ENCODE measurements around the gene KLHL40. TPM values are rescaled to one million over a fixed set of nuclear protein-coding genes. Genes with fewer than 3 reads are reported as not detected.

KLHL40 gene
- polyA plus RNA-seq, 2 of the 4 experiments (the other 2 are of a cell fraction), result not detected

- TF ChIP-seq HEYL (CRISPR knock-in tag; IDR thresholded peaks at IDR 0.05), result no peak
Observed at GRCh38 chr3:42741796-42742195, 56.5 kb downstream of the KLHL40 start (continued).

Other genes with a start within 250 kb of the KLHL40 start
- gene VIPR1, start 182.9 kb upstream of the KLHL40 start, polyA plus RNA-seq (2011; rRNA removed), result 0.17 and 0.26 TPM in 2 replicates
- gene VIPR1, start 182.9 kb upstream of the KLHL40 start, polyA plus RNA-seq (2017; fragmentation: RNase III; extraction: RNeasy Plus Mini Kit Qiagen cat#74134 plus additional on column Dnase treatment), result 0.37 to 0.80 TPM (median 0.49 TPM) in 3 replicates
- 36.2 and 41.5 TPM in 2 replicates for gene SEC22C, start 103.6 kb upstream of the KLHL40 start, polyA plus RNA-seq (2011; rRNA removed)
- 29.8 to 32.9 TPM (median 31.0 TPM) in 3 replicates for gene SEC22C, start 103.6 kb upstream of the KLHL40 start, polyA plus RNA-seq (2017; fragmentation: RNase III; extraction: RNeasy Plus Mini Kit Qiagen cat#74134 plus additional on column Dnase treatment)
- 30.9 and 33.8 TPM in 2 replicates for gene SS18L2, start 94.7 kb upstream of the KLHL40 start, polyA plus RNA-seq (2011; rRNA removed)
- gene SS18L2, start 94.7 kb upstream of the KLHL40 start, polyA plus RNA-seq (2017; fragmentation: RNase III; extraction: RNeasy Plus Mini Kit Qiagen cat#74134 plus additional on column Dnase treatment), result 21.8 to 27.6 TPM (median 24.0 TPM) in 3 replicates
- gene NKTR, start 84.9 kb upstream of the KLHL40 start, polyA plus RNA-seq (2011; rRNA removed), result 37.0 and 49.3 TPM in 2 replicates
- 16.2 to 17.8 TPM (median 17.7 TPM) in 3 replicates for gene NKTR, start 84.9 kb upstream of the KLHL40 start, polyA plus RNA-seq (2017; fragmentation: RNase III; extraction: RNeasy Plus Mini Kit Qiagen cat#74134 plus additional on column Dnase treatment)
- gene ZBTB47, start 31.8 kb upstream of the KLHL40 start, polyA plus RNA-seq (2011; rRNA removed), result 2.5 and 3.0 TPM in 2 replicates
- gene ZBTB47, start 31.8 kb upstream of the KLHL40 start, polyA plus RNA-seq (2017; fragmentation: RNase III; extraction: RNeasy Plus Mini Kit Qiagen cat#74134 plus additional on column Dnase treatment), result 5.2 to 7.1 TPM (median 6.8 TPM) in 3 replicates
- gene HHATL, start 17.3 kb downstream of the KLHL40 start, polyA plus RNA-seq (2011; rRNA removed), result not detected in 2 replicates
- not detected in 3 replicates for gene HHATL, start 17.3 kb downstream of the KLHL40 start, polyA plus RNA-seq (2017; fragmentation: RNase III; extraction: RNeasy Plus Mini Kit Qiagen cat#74134 plus additional on column Dnase treatment)
- 0.47 and 0.49 TPM in 2 replicates for gene CCDC13, start 87.7 kb downstream of the KLHL40 start, polyA plus RNA-seq (2011; rRNA removed)
- 0.33 to 0.54 TPM (median 0.41 TPM) in 3 replicates for gene CCDC13, start 87.7 kb downstream of the KLHL40 start, polyA plus RNA-seq (2017; fragmentation: RNase III; extraction: RNeasy Plus Mini Kit Qiagen cat#74134 plus additional on column Dnase treatment)
- 104 and 158 TPM in 2 replicates for gene HIGD1A, start 119.0 kb downstream of the KLHL40 start, polyA plus RNA-seq (2011; rRNA removed)
- 137 to 147 TPM (median 146 TPM) in 3 replicates for gene HIGD1A, start 119.0 kb downstream of the KLHL40 start, polyA plus RNA-seq (2017; fragmentation: RNase III; extraction: RNeasy Plus Mini Kit Qiagen cat#74134 plus additional on column Dnase treatment)
- 0.06 and 0.16 TPM in 2 replicates for gene ACKR2, start 123.9 kb downstream of the KLHL40 start, polyA plus RNA-seq (2011; rRNA removed)
- 0.05 TPM in 1 of 3 replicates, not detected in the others for gene ACKR2, start 123.9 kb downstream of the KLHL40 start, polyA plus RNA-seq (2017; fragmentation: RNase III; extraction: RNeasy Plus Mini Kit Qiagen cat#74134 plus additional on column Dnase treatment)
- not detected in 2 replicates for gene CYP8B1, start 190.3 kb downstream of the KLHL40 start, polyA plus RNA-seq (2011; rRNA removed)
- gene CYP8B1, start 190.3 kb downstream of the KLHL40 start, polyA plus RNA-seq (2017; fragmentation: RNase III; extraction: RNeasy Plus Mini Kit Qiagen cat#74134 plus additional on column Dnase treatment), result not detected in 3 replicates
- gene ZNF662, start 220.6 kb downstream of the KLHL40 start, polyA plus RNA-seq (2011; rRNA removed), result not detected in 2 replicates
- not detected in 3 replicates for gene ZNF662, start 220.6 kb downstream of the KLHL40 start, polyA plus RNA-seq (2017; fragmentation: RNase III; extraction: RNeasy Plus Mini Kit Qiagen cat#74134 plus additional on column Dnase treatment)

Data from A549 (cell line).